K562 (cell line): ENCODE results near the gene PRLH. TPM values are rescaled to one million over a fixed set of nuclear protein-coding genes. Genes with fewer than 3 reads are reported as not detected.
"Not testable (repeated sequence)": the region's sequence is repeated elsewhere in the genome, so short reads cannot be mapped to it uniquely, and the experiment has no call there.

Source experiments
- ATAC-seq: fragments of 200-7000 bp; cut with Tn5 transposase; 3 replicates; pipeline ENCODE4 v1.9.1; 2020; ENCODE audit warnings: moderate library complexity
- BruUV-seq: library from RNA; stranded (reverse); fragments of 400-500 nt; replicated peaks from 2 replicates; lab custom pipeline; 2021; lab: Mats Ljungman, UMichigan
- CTCF ChIA-PET: fragments of 300-600 bp; formaldehyde crosslinking; extraction: SDS; loops from one replicate; lab custom pipeline; 2021; ENCODE audit warnings: low intra/inter-chr PET ratio; lab: Yijun Ruan, JAX
- POLR2A ChIA-PET: fragments of 300-600, 350-650 bp; sonication (Branson Sonifier 250); formaldehyde crosslinking; extraction: SDS; loops from one replicate; lab custom pipeline; 2021; ENCODE audit warnings: antibody characterized with exemption, inconsistent platforms; lab: Yijun Ruan, JAX
- DNase-seq, 4 experiments: peaks; one replicate each; pipeline versions ENCODE4 v3.0.0 to v3.0.0-alpha.2; 2011 to 2018; ENCODE audit warnings: low spot score in 3 of 4, mixed read lengths in 3 of 4; ENCODE audit errors: extremely low read depth in 1 of 4
- FAIRE-seq: peaks from 2 replicates; lab custom pipeline; 2011; peaks lifted over from hg19 to GRCh38; lab: Jason Lieb, UNC
- H2AFZ ChIP-seq: 2 replicates; pipeline ENCODE4 v1.6.0; 2011; ENCODE audit warnings: low read depth, low read length, control low read depth, inconsistent platforms
- H3K27ac ChIP-seq: fragments of 200-600 bp; 3 replicates; pipeline ENCODE4 v1.8.0; 2011; ENCODE audit warnings: low read depth, mild to moderate bottlenecking, control low read depth, inconsistent platforms, low read length, moderate library complexity, mixed read lengths; ENCODE audit errors: extremely low read depth
- H3K27me3 ChIP-seq, 2 experiments: fragments of 300-600 bp in 1 of 2; 2 replicates in 1 of 2; 3 replicates in 1 of 2; pipeline versions ENCODE4 v1.6.0 to v1.8.0; 2011; ENCODE audit warnings: inconsistent platforms in 2 of 2, low read length in 2 of 2, mild to moderate bottlenecking in 1 of 2, mixed read lengths in 1 of 2, moderate library complexity in 1 of 2; ENCODE audit not compliant: control insufficient read depth in 2 of 2, insufficient read depth in 2 of 2
- H3K36me3 ChIP-seq: fragments of 300-600 bp; 3 replicates; pipeline ENCODE4 v1.8.0; 2011; ENCODE audit warnings: mild to moderate bottlenecking, low read length, inconsistent platforms; ENCODE audit not compliant: control insufficient read depth, insufficient read depth
- H3K4me1 ChIP-seq, 2 experiments: fragments of 200-600 bp in 1 of 2; replicated peaks in 1 of 2; 2 replicates in 1 of 2; 3 replicates in 1 of 2; pipeline versions ENCODE4 v1.5.1 to v1.8.0; 2011; ENCODE audit warnings: inconsistent platforms in 2 of 2, low read length in 2 of 2, mild to moderate bottlenecking in 1 of 2, mixed read lengths in 1 of 2, moderate library complexity in 1 of 2; ENCODE audit not compliant: control insufficient read depth in 2 of 2, insufficient read depth in 2 of 2
- H3K4me2 ChIP-seq: 2 replicates; pipeline ENCODE4 v1.6.1; 2011; ENCODE audit warnings: low read length, control low read depth, inconsistent platforms, mixed read lengths; ENCODE audit not compliant: insufficient read depth
- H3K4me3 ChIP-seq: fragments of 200-600 bp; sonication (generic), shearing (Covaris generic); 2 replicates; pipeline ENCODE4 v1.5.1; 2016; ENCODE audit warnings: control low read depth, inconsistent platforms
- H3K79me2 ChIP-seq: fragments of 200-600 bp; 3 replicates; pipeline ENCODE4 v1.8.0; 2011; ENCODE audit warnings: low read length, inconsistent platforms; ENCODE audit not compliant: control insufficient read depth, insufficient read depth
- H3K9ac ChIP-seq, 2 experiments: 2 replicates each; pipeline versions ENCODE4 v1.6.0 to v1.6.1; 2011; ENCODE audit warnings: low read depth in 2 of 2, low read length in 2 of 2, control low read depth in 1 of 2, inconsistent platforms in 1 of 2, mild to moderate bottlenecking in 1 of 2, mixed read lengths in 1 of 2; ENCODE audit not compliant: insufficient read depth in 1 of 2
- H3K9me1 ChIP-seq: one replicate; pipeline ENCODE4 v1.6.0; 2011; ENCODE audit warnings: inconsistent platforms, mild to moderate bottlenecking, low read length, moderate library complexity; ENCODE audit not compliant: control insufficient read depth, insufficient read depth
- H3K9me3 ChIP-seq: replicated peaks from 2 replicates; pipeline ENCODE4 v1.5.1; 2011; ENCODE audit warnings: low read depth, low read length, inconsistent platforms; ENCODE audit not compliant: control insufficient read depth, insufficient read depth
- H4K20me1 ChIP-seq: replicated peaks from 2 replicates; pipeline ENCODE4 v1.6.1; 2011; ENCODE audit warnings: low read length, inconsistent platforms, mixed read lengths; ENCODE audit not compliant: control insufficient read depth, insufficient read depth
- CTCF ChIP-seq, 3 experiments: IDR thresholded peaks in 2 of 3; conservative IDR thresholded peaks in 1 of 3; 2 replicates each; pipeline ENCODE4 v1.5.1; 2011 to 2012; ENCODE audit warnings: low read length in 3 of 3, mild to moderate bottlenecking in 3 of 3, control low read depth in 2 of 3, improper control_type of control experiment in 1 of 3, inconsistent platforms in 1 of 3, low read depth in 1 of 3, mixed read lengths in 1 of 3, moderate library complexity in 1 of 3; ENCODE audit not compliant: insufficient read depth in 2 of 3
- DNMT1 ChIP-seq: fragments of 450-650 bp; IDR thresholded peaks from 2 replicates; pipeline ENCODE4 v1.6.1; 2016; ENCODE audit warnings: antibody characterized with exemption, mild to moderate bottlenecking
- JUNB ChIP-seq: fragments of 450-650 bp; formaldehyde crosslinking; conservative IDR thresholded peaks from 2 replicates; pipeline ENCODE4 v1.4.0; 2020; ENCODE audit warnings: mild to moderate bottlenecking
- RAD21 ChIP-seq, 2 experiments: fragments of 250-450 bp in 1 of 2; fragments of 450-650 bp in 1 of 2; sonication (Bioruptor Pico) in 1 of 2; formaldehyde crosslinking in 1 of 2; IDR thresholded peaks in 1 of 2; conservative IDR thresholded peaks in 1 of 2; 2 replicates each; pipeline versions ENCODE4 v1.4.0 to v1.8.0; 2020 to 2022; ENCODE audit warnings: mild to moderate bottlenecking in 2 of 2, moderate library complexity in 1 of 2
- TAF1 ChIP-seq: IDR thresholded peaks from 2 replicates; pipeline ENCODE4 v1.6.1; 2011; ENCODE audit warnings: mild to moderate bottlenecking, low read length, moderate library complexity; ENCODE audit not compliant: insufficient read depth, control insufficient read depth, severe bottlenecking; ENCODE audit errors: extremely low read depth
- TFE3 ChIP-seq: fragments of 450-650 bp; formaldehyde crosslinking; IDR thresholded peaks from 2 replicates; pipeline ENCODE4 v1.4.0; 2020; ENCODE audit warnings: mild to moderate bottlenecking, mixed read lengths
- WGBS: fragments of 100-300 bp; shearing (Covaris generic); methylation state at CpG from one replicate; pipeline ENCODE4 v1.1.6; 2016; ENCODE audit warnings: low coverage, mixed read lengths; ENCODE audit not compliant: insufficient coverage; ENCODE audit errors: missing lambda C conversion rate; 5-methylcytosine and 5-hydroxymethylcytosine counted together
- in situ Hi-C: fragments of 300-500 bp; cut with MboI; formaldehyde crosslinking; loops from 4 replicates; pipeline ENCODE4 v1.15.0; 2018; ENCODE audit warnings: inconsistent platforms, mixed read lengths
- intact Hi-C: fragments of 100-400 bp; cut with micrococcal nuclease; formaldehyde crosslinking; loops from 2 replicates; pipeline ENCODE4 v1.14.2; 2022
- polyA plus RNA-seq, 8 experiments: library from polyadenylated mRNA; depleted of rRNA in 4 of 8; stranded (reverse) in 5 of 8; unstranded in 3 of 8; fragments of >200 nt; fragmentation: Nextera tagmentation in 2 of 8; fragmentation: Illumina TruSeq in 1 of 8; extraction: Ambion mirVana in 2 of 8; extraction: Trizol in 1 of 8; gene quantifications; 2 replicates each; pipeline versions ENCODE4 v1.2.1 to v1.2.3, GENCODE V29; 2011 to 2014; ENCODE audit warnings: inconsistent platforms in 1 of 8, missing spikeins in 1 of 8
- total RNA-seq, 7 experiments: library from RNA; depleted of rRNA in 6 of 7; stranded (reverse); fragments of >200 nt in 6 of 7; fragmentation: Illumina TruSeq in 2 of 7; extraction: Trizol in 2 of 7; gene quantifications; 2 replicates each; pipeline versions ENCODE4 v1.2.1 to v1.2.3, GENCODE V29; 2011 to 2021; ENCODE audit warnings: low replicate concordance in 1 of 7

Gene PRLH
- total and polyA plus RNA-seq, 9 of the 15 experiments (the other 6 are each of a cell fraction or from before 2014, with no cell fraction given), result not detected

- TF ChIP-seq DNMT1, result no peak
- no peak for TF ChIP-seq JUNB
- TF ChIP-seq TFE3 (CRISPR knock-in tag), result no peak
These were observed 38.0 kb downstream of the PRLH start (continued) for GRCh38 chr2:237604391-237604790.

- Histone ChIP-seq H3K27me3 (peaks cover 8 to 48% of the 10 kb centered on the region in 2 experiments), H4K20me1 (no peaks in the 10 kb centered on the region), H3K9ac (no peak overlapping the region)
- no peak for FAIRE-seq
- POLR2A ChIA-PET, result interaction anchor here (0.5 to 0.6 kb wide), 2 partner anchors 180 to 202 kb away, joined by 3 read pairs; no protein-coding TSS in a partner anchor
- in situ Hi-C loops, result no loop called here
- BruUV-seq, result no TSS peak
- TF ChIP-seq CTCF (IDR thresholded peaks at IDR 0.05 in 2 of 3, conservative IDR thresholded peaks at IDR 0.05 in 1 of 3; ENCODE audit: insufficient read depth in 2 of 3, low read depth in 1 of 3, low read length in 3 of 3) (peak in 2 of 3 experiments; percentile 14 to 24; a peak in 1 of 6 replicates), RAD21 (CRISPR knock-in tag; conservative IDR thresholded peaks at IDR 0.05 in 1 of 2, IDR thresholded peaks at IDR 0.05 in 1 of 2) (peak in 1 of 2 experiments; percentile 25; a peak in 1 of 4 replicates), TAF1 (no peak)
- TF ChIP-seq, all 486 proteins: peak for 2
- Histone ChIP-seq H3K36me3 (no peaks in the 10 kb centered on the region), H3K79me2 (no peaks in the 10 kb centered on the region), H3K4me1 (no peaks in the 10 kb centered on the region), H3K4me3 (no peak overlapping the region), H3K9me3 (no peaks in the 10 kb centered on the region), H3K27ac (no peak overlapping the region), H3K4me2 (no peak overlapping the region), H3K9me1 (no peaks in the 10 kb centered on the region), H2AFZ (no peak overlapping the region)
- WGBS, result 8% methylated on average over 6 of the region's 9 CpGs
- ATAC-seq (peak; percentile 49; the same call in 1 of the 3 replicates), DNase-seq (no peak)
- CTCF ChIA-PET, result interaction anchor here (1.2 kb wide), 1 partner anchor 140 kb away, joined by 3 read pairs; no protein-coding TSS in a partner anchor
- intact Hi-C loops, result no loop called here
These were observed 38.6 kb downstream of the PRLH start for GRCh38 chr2:237604960-237605359.

- not testable (repeated sequence) for FAIRE-seq
These were observed 40.1 kb downstream of the PRLH start for GRCh38 chr2:237606522-237606921.

More at GRCh38 chr2:237606522-237606921, 40.1 kb downstream of the PRLH start:
- H3K27ac ChIP-seq, BruUV-seq, H3K9me1 ChIP-seq, H3K4me1 ChIP-seq, in situ Hi-C loops, H3K4me3 ChIP-seq, H4K20me1 ChIP-seq, H3K79me2 ChIP-seq, H3K9ac ChIP-seq, DNase-seq, ATAC-seq, H3K4me2 ChIP-seq, intact Hi-C loops, H2AFZ ChIP-seq, CTCF ChIA-PET, H3K36me3 ChIP-seq, H3K9me3 ChIP-seq: not testable (repeated sequence)
- WGBS, result 11% methylated on average over 4 of the region's 4 CpGs
- peaks cover 2 to 32% of the 10 kb centered on the region in 2 experiments for H3K27me3 ChIP-seq
- POLR2A ChIA-PET, result interaction anchor here (0.6 kb wide), 2 partner anchors 71 to 96 kb away, joined by 3 to 4 read pairs; no protein-coding TSS in a partner anchor
